ENCODE measurements around the gene SOX5. TPM values are rescaled to one million over a fixed set of nuclear protein-coding genes. Genes with fewer than 3 reads are reported as not detected.

SOX5 gene
- total and polyA plus RNA-seq, 2 experiments from 2014 or later = 1.0 to 4.7 TPM

- Mint-ChIP-seq H3K36me3 (ENCODE audit: low read depth) (peaks cover 14% of the 10 kb centered on the region; the same call in 2 of the 3 replicates), H3K27me3 (ENCODE audit: insufficient read depth, low read depth, poor library complexity) (no peaks in the 10 kb centered on the region), H3K4me1 (no peaks in the 10 kb centered on the region), H3K9me3 (peaks cover 31% of the 10 kb centered on the region), H3K4me3 (no peak overlapping the region), H3K27ac (no peak overlapping the region)
- Histone ChIP-seq H3F3A (replicated peaks; ENCODE audit: low read depth) (no peaks in the 10 kb centered on the region), H3K79me2 (replicated peaks; ENCODE audit: insufficient read depth) (no peaks in the 10 kb centered on the region), H2AFZ (no peak overlapping the region), H3K4me2 (no peak overlapping the region), H3K27me3 (ENCODE audit: insufficient read depth) (no peaks in the 10 kb centered on the region), H3K4me1 (ENCODE audit: insufficient read depth) (no peaks in the 10 kb centered on the region; the same call in 1 of the 2 replicates), H3K36me3 (ENCODE audit: insufficient read depth) (no peaks in the 10 kb centered on the region), H3K27ac (ENCODE audit: low read depth) (no peak overlapping the region), H4K20me1 (replicated peaks; ENCODE audit: insufficient read depth) (no peaks in the 10 kb centered on the region), H3K4me3 (no peak overlapping the region), H3K9me2 (ENCODE audit: insufficient read depth) (no peaks in the 10 kb centered on the region)
- no peak for TF ChIP-seq JUNB (IDR thresholded peaks at IDR 0.05; ENCODE audit: unreplicated experiment)
- TF ChIP-seq REST (IDR thresholded peaks at IDR 0.05; ENCODE audit: unreplicated experiment) = no peak
- no peak for TF ChIP-seq ETS1 (IDR thresholded peaks at IDR 0.05)
- no peak for TF ChIP-seq STAT1 (IDR thresholded peaks at IDR 0.05; ENCODE audit: unreplicated experiment)
- no peak for TF ChIP-seq CREB1 (CRISPR knock-in tag; IDR thresholded peaks at IDR 0.05; ENCODE audit: low read depth)
- TF ChIP-seq ZNF114 (CRISPR knock-in tag; IDR thresholded peaks at IDR 0.05) = no peak
- no peak for TF ChIP-seq CTCF (conservative IDR thresholded peaks at IDR 0.05; ENCODE audit: low read depth in 2 of 2)
- no peak for TF ChIP-seq NANOG (IDR thresholded peaks at IDR 0.05; ENCODE audit: borderline replicate concordance)
- no peak for TF ChIP-seq ZNF462 (CRISPR knock-in tag; IDR thresholded peaks at IDR 0.05)
- TF ChIP-seq EZH2 (IDR thresholded peaks at IDR 0.05; ENCODE audit: low read depth, unreplicated experiment) = no peak
- TF ChIP-seq POLR2AphosphoS5 (IDR thresholded peaks at IDR 0.05; ENCODE audit: low read depth) = no peak
- TF ChIP-seq ZNF331 (CRISPR knock-in tag; IDR thresholded peaks at IDR 0.05; ENCODE audit: low read depth) = no peak
- no peak for TF ChIP-seq EZH2phosphoT487 (IDR thresholded peaks at IDR 0.05; ENCODE audit: unreplicated experiment)
- no peak for DNase-seq (ENCODE audit: low spot score)
- ATAC-seq = no peak
Observed at GRCh38 chr12:23493672-23494071, 455.8 kb downstream of the SOX5 start.
